CD8-positive, alpha-beta memory T cell (primary cell): Measurements from ENCODE around the gene UPK1B. TPM values are rescaled to one million over a fixed set of nuclear protein-coding genes. Genes with fewer than 3 reads are reported as not detected.

Experiments
- CTCF ChIA-PET: fragments of 350-600 bp; sonication (Branson Sonifier 250); formaldehyde crosslinking; loops from one replicate; lab custom pipeline; 2021; ENCODE audit warnings: antibody characterized with exemption; lab: Charles Lee
- POLR2A ChIA-PET: fragments of 350-600 bp; sonication (Branson Sonifier 250); formaldehyde crosslinking; loops from one replicate; lab custom pipeline; 2021; ENCODE audit warnings: antibody characterized with exemption; lab: Charles Lee
- DNase-seq, 5 donors: peaks; one replicate each; pipeline versions ENCODE4 v3.0.0 to v3.0.0-alpha.2; 2020 to 2022; ENCODE audit warnings: mixed read lengths in 1 of 5
- H3K27ac ChIP-seq: one replicate; pipeline ENCODE4 v1.7.0; 2013; ENCODE audit warnings: low read depth, mild to moderate bottlenecking, low read length, moderate library complexity
- H3K27me3 ChIP-seq: 2 replicates; pipeline ENCODE4 v1.7.0; 2013; ENCODE audit warnings: low read length, mild to moderate bottlenecking; ENCODE audit not compliant: insufficient read depth, poor library complexity, severe bottlenecking
- H3K36me3 ChIP-seq: 2 replicates; pipeline ENCODE4 v1.7.0; 2013; ENCODE audit warnings: mild to moderate bottlenecking, low read length, moderate library complexity; ENCODE audit not compliant: insufficient read depth
- H3K4me1 ChIP-seq: 2 replicates; pipeline ENCODE4 v1.7.0; 2013; ENCODE audit warnings: mild to moderate bottlenecking, low read length, moderate library complexity; ENCODE audit not compliant: insufficient read depth
- H3K4me3 ChIP-seq: 2 replicates; pipeline ENCODE4 v1.7.0; 2013; ENCODE audit warnings: mild to moderate bottlenecking, low read length
- H3K9me3 ChIP-seq: 2 replicates; pipeline ENCODE4 v1.7.0; 2013; ENCODE audit warnings: mild to moderate bottlenecking, low read length
- H3K27ac Mint-ChIP-seq, 8 donors: one replicate each; pipeline ENCODE4 v1.8.0; 2020 to 2021; ENCODE audit warnings: mixed read lengths in 8 of 8, mild to moderate bottlenecking in 6 of 8, inconsistent platforms in 3 of 8, moderate library complexity in 3 of 8
- H3K27me3 Mint-ChIP-seq, 2 donors: one replicate each; pipeline ENCODE4 v1.8.0; 2020 to 2021; ENCODE audit warnings: mixed read lengths in 2 of 2, mild to moderate bottlenecking in 1 of 2, moderate library complexity in 1 of 2
- H3K36me3 Mint-ChIP-seq, 3 donors: one replicate each; pipeline ENCODE4 v1.8.0; 2020 to 2021; ENCODE audit warnings: mixed read lengths in 3 of 3, inconsistent platforms in 1 of 3, mild to moderate bottlenecking in 1 of 3
- H3K4me1 Mint-ChIP-seq, 3 donors: one replicate each; pipeline ENCODE4 v1.8.0; 2020 to 2021; ENCODE audit warnings: mixed read lengths in 3 of 3, inconsistent platforms in 1 of 3, mild to moderate bottlenecking in 1 of 3
- H3K4me3 Mint-ChIP-seq, 7 donors: one replicate each; pipeline ENCODE4 v1.8.0; 2020 to 2021; ENCODE audit warnings: mixed read lengths in 7 of 7, mild to moderate bottlenecking in 6 of 7, moderate library complexity in 4 of 7, inconsistent platforms in 2 of 7
- H3K9me3 Mint-ChIP-seq, 5 donors: one replicate each; pipeline ENCODE4 v1.8.0; 2020 to 2022; ENCODE audit warnings: mixed read lengths in 5 of 5, mild to moderate bottlenecking in 3 of 5, moderate library complexity in 2 of 5, inconsistent platforms in 1 of 5
- polyA plus RNA-seq: library from polyadenylated mRNA; unstranded; fragments of 300-500 nt; fragmentation: Illumina TruSeq; gene quantifications from one replicate; pipeline ENCODE4 v1.2.3, GENCODE V29; 2021
- total RNA-seq, 2 experiments: library from RNA; stranded (reverse); gene quantifications; one replicate each; pipeline ENCODE4 v1.2.3, GENCODE V29; 2021

UPK1B gene
- total and polyA plus RNA-seq, 3 experiments from 2014 or later, result not detected

GRCh38 chr3:119181765-119182164 lies 8.4 kb downstream of the UPK1B start:
- Histone ChIP-seq H3K27me3 (no peaks in the 10 kb centered on the region), H3K27ac (no peak overlapping the region), H3K4me3 (no peak overlapping the region), H3K4me1 (no peaks in the 10 kb centered on the region), H3K9me3 (no peaks in the 10 kb centered on the region), H3K36me3 (no peaks in the 10 kb centered on the region)
- peaks cover 12 to 43% of the 10 kb centered on the region in 2 donors for H3K27me3 Mint-ChIP-seq
- ChIA-PET CTCF (no interaction called here), POLR2A (no interaction called here)
- H3K4me1 Mint-ChIP-seq, result no peaks in the 10 kb centered on the region
- no peak for DNase-seq
- no peak overlapping the region for H3K27ac Mint-ChIP-seq
- no peak overlapping the region for H3K4me3 Mint-ChIP-seq
- peaks cover 0 to 1% (median 0%) of the 10 kb centered on the region in 5 donors for H3K9me3 Mint-ChIP-seq
- peaks cover 0 to 4% (median 2%) of the 10 kb centered on the region in 3 donors for H3K36me3 Mint-ChIP-seq

- no peak for DNase-seq
- Histone ChIP-seq H3K36me3 (no peaks in the 10 kb centered on the region), H3K4me1 (no peaks in the 10 kb centered on the region), H3K9me3 (no peaks in the 10 kb centered on the region), H3K27ac (no peak overlapping the region), H3K4me3 (no peak overlapping the region), H3K27me3 (no peaks in the 10 kb centered on the region)
- Mint-ChIP-seq H3K27me3 (peaks cover 4 to 22% of the 10 kb centered on the region in 2 donors), H3K4me3 (no peak overlapping the region), H3K27ac (no peak overlapping the region), H3K9me3 (no peaks in the 10 kb centered on the region), H3K36me3 (peaks cover 0 to 2% (median 0%) of the 10 kb centered on the region in 3 donors), H3K4me1 (no peaks in the 10 kb centered on the region)
- CTCF ChIA-PET, result no interaction called here
- POLR2A ChIA-PET, result no interaction called here
Measured at GRCh38 chr3:119184111-119184510, 10.7 kb downstream of the UPK1B start.

- Mint-ChIP-seq H3K27ac (no peak overlapping the region), H3K36me3 (peaks cover 0 to 2% (median 0%) of the 10 kb centered on the region in 3 donors), H3K27me3 (peaks cover 3 to 22% of the 10 kb centered on the region in 2 donors), H3K9me3 (no peaks in the 10 kb centered on the region), H3K4me3 (no peak overlapping the region), H3K4me1 (no peaks in the 10 kb centered on the region)
- Histone ChIP-seq H3K36me3 (no peaks in the 10 kb centered on the region), H3K27ac (no peak overlapping the region), H3K4me3 (no peak overlapping the region), H3K27me3 (no peaks in the 10 kb centered on the region), H3K9me3 (no peaks in the 10 kb centered on the region), H3K4me1 (no peaks in the 10 kb centered on the region)
- no peak for DNase-seq
- ChIA-PET CTCF (no interaction called here), POLR2A (no interaction called here)
Measured at GRCh38 chr3:119184796-119185570, 11.6 kb downstream of the UPK1B start.

- H3K27me3 Mint-ChIP-seq, result peaks cover under 1 to 13% of the 10 kb centered on the region in 2 donors
- H3K36me3 ChIP-seq, result no peaks in the 10 kb centered on the region
- ChIA-PET CTCF (no interaction called here), POLR2A (no interaction called here)
- H3K4me3 ChIP-seq, result no peak overlapping the region
- no peaks in the 10 kb centered on the region for H3K4me1 Mint-ChIP-seq
- H3K27ac Mint-ChIP-seq, result no peak overlapping the region
- no peak for DNase-seq
- H3K36me3 Mint-ChIP-seq, result peaks cover 0 to 2% (median 0%) of the 10 kb centered on the region in 3 donors
- no peaks in the 10 kb centered on the region for H3K9me3 Mint-ChIP-seq
- no peak overlapping the region for H3K27ac ChIP-seq
- H3K4me3 Mint-ChIP-seq, result no peak overlapping the region
- no peaks in the 10 kb centered on the region for H3K27me3 ChIP-seq
- no peaks in the 10 kb centered on the region for H3K4me1 ChIP-seq
- H3K9me3 ChIP-seq, result no peaks in the 10 kb centered on the region
Measured at GRCh38 chr3:119187266-119187665, 13.9 kb downstream of the UPK1B start.

GRCh38 chr3:119191800-119192199 lies 18.4 kb downstream of the UPK1B start:
- H3K4me3 Mint-ChIP-seq, result no peak overlapping the region
- no peaks in the 10 kb centered on the region for H3K9me3 Mint-ChIP-seq
- H3K27ac ChIP-seq, result no peak overlapping the region
- H3K36me3 Mint-ChIP-seq, result peaks cover 0 to 2% (median 0%) of the 10 kb centered on the region in 3 donors
- CTCF ChIA-PET, result no interaction called here
- H3K9me3 ChIP-seq, result no peaks in the 10 kb centered on the region
- H3K36me3 ChIP-seq, result no peaks in the 10 kb centered on the region
- no peaks in the 10 kb centered on the region for H3K27me3 ChIP-seq
- H3K27ac Mint-ChIP-seq, result no peak overlapping the region
- POLR2A ChIA-PET, result no interaction called here
- no peaks in the 10 kb centered on the region for H3K4me1 Mint-ChIP-seq
- H3K4me1 ChIP-seq, result no peaks in the 10 kb centered on the region
- no peak for DNase-seq
- peaks cover 2 to 4% of the 10 kb centered on the region in 2 donors for H3K27me3 Mint-ChIP-seq
- H3K4me3 ChIP-seq, result no peak overlapping the region

GRCh38 chr3:119194237-119195150 lies 21.1 kb downstream of the UPK1B start:
- ChIA-PET POLR2A (no interaction called here), CTCF (no interaction called here)
- H3K27ac ChIP-seq, result no peak overlapping the region
- no peaks in the 10 kb centered on the region for H3K4me1 ChIP-seq
- Mint-ChIP-seq H3K36me3 (peaks cover 0 to 8% (median 3%) of the 10 kb centered on the region in 3 donors), H3K27ac (no peak overlapping the region), H3K4me1 (no peaks in the 10 kb centered on the region), H3K4me3 (no peak overlapping the region), H3K27me3 (peaks cover 4 to 5% of the 10 kb centered on the region in 2 donors), H3K9me3 (no peaks in the 10 kb centered on the region)
- no peaks in the 10 kb centered on the region for H3K9me3 ChIP-seq
- H3K4me3 ChIP-seq, result no peak overlapping the region
- H3K36me3 ChIP-seq, result no peaks in the 10 kb centered on the region
- no peak for DNase-seq
- no peaks in the 10 kb centered on the region for H3K27me3 ChIP-seq

- CTCF ChIA-PET, result no interaction called here
- POLR2A ChIA-PET, result no interaction called here
- no peak overlapping the region for H3K4me3 ChIP-seq
Measured at GRCh38 chr3:119195151-119195476, 21.7 kb downstream of the UPK1B start.

GRCh38 chr3:119195911-119196310 lies 22.5 kb downstream of the UPK1B start:
- H3K9me3 Mint-ChIP-seq, result no peaks in the 10 kb centered on the region
- ChIA-PET POLR2A (no interaction called here), CTCF (no interaction called here)
- peaks cover 4 to 5% of the 10 kb centered on the region in 2 donors for H3K27me3 Mint-ChIP-seq
- Histone ChIP-seq H3K36me3 (no peaks in the 10 kb centered on the region), H3K4me1 (no peaks in the 10 kb centered on the region), H3K27ac (no peak overlapping the region), H3K4me3 (no peak overlapping the region), H3K9me3 (no peaks in the 10 kb centered on the region), H3K27me3 (no peaks in the 10 kb centered on the region)
- H3K4me1 Mint-ChIP-seq, result no peaks in the 10 kb centered on the region
- no peak for DNase-seq
- peaks cover 0 to 6% (median 3%) of the 10 kb centered on the region in 3 donors for H3K36me3 Mint-ChIP-seq
- peak overlapping the region in 1 of 8 donors; percentile 24 for H3K27ac Mint-ChIP-seq
- no peak overlapping the region for H3K4me3 Mint-ChIP-seq

More at GRCh38 chr3:119195151-119195476, 21.7 kb downstream of the UPK1B start:
- Histone ChIP-seq H3K9me3 (no peaks in the 10 kb centered on the region), H3K27ac (no peak overlapping the region), H3K36me3 (no peaks in the 10 kb centered on the region), H3K27me3 (no peaks in the 10 kb centered on the region), H3K4me1 (no peaks in the 10 kb centered on the region)
- DNase-seq, result no peak
- Mint-ChIP-seq H3K9me3 (no peaks in the 10 kb centered on the region), H3K4me3 (no peak overlapping the region), H3K4me1 (no peaks in the 10 kb centered on the region), H3K27ac (no peak overlapping the region), H3K36me3 (peaks cover 0 to 8% (median 3%) of the 10 kb centered on the region in 3 donors), H3K27me3 (peaks cover 4 to 5% of the 10 kb centered on the region in 2 donors)
